Karpas-422 (cell line): ENCODE data around the gene PCMT1. TPM values are rescaled to one million over a fixed set of nuclear protein-coding genes. Genes with fewer than 3 reads are reported as not detected.

ENCODE experiments used
- DNase-seq: peaks from one replicate; pipeline ENCODE4 v3.0.0-alpha.2; 2015
- H2AFZ ChIP-seq: fragments of 200-600 bp; sonication (generic); 2 replicates; pipeline ENCODE4 v1.6.1; 2014; ENCODE audit warnings: antibody characterized with exemption, low read length, mixed read lengths
- H3K27ac ChIP-seq: fragments of 200-600 bp; sonication (generic); 2 replicates; pipeline ENCODE4 v1.5.1; 2014; ENCODE audit warnings: mild to moderate bottlenecking, low read length, moderate library complexity
- H3K27me3 ChIP-seq: fragments of 200-600 bp; sonication (generic); 2 replicates; pipeline ENCODE4 v1.6.1; 2014; ENCODE audit warnings: low read length, mixed read lengths
- H3K36me3 ChIP-seq: fragments of 200-600 bp; sonication (generic); 2 replicates; pipeline ENCODE4 v1.6.1; 2014; ENCODE audit warnings: low read length, mixed read lengths; ENCODE audit not compliant: insufficient read depth
- H3K4me1 ChIP-seq: fragments of 200-600 bp; sonication (generic); 2 replicates; pipeline ENCODE4 v1.6.1; 2014; ENCODE audit warnings: mild to moderate bottlenecking, low read length, mixed read lengths
- H3K4me2 ChIP-seq: fragments of 200-600 bp; sonication (generic); 2 replicates; pipeline ENCODE4 v1.6.1; 2014; ENCODE audit warnings: low read length, low read depth, mild to moderate bottlenecking; ENCODE audit not compliant: poor library complexity, severe bottlenecking
- H3K4me3 ChIP-seq: fragments of 200-600 bp; sonication (generic); 2 replicates; pipeline ENCODE4 v1.5.1; 2014; ENCODE audit warnings: mild to moderate bottlenecking, antibody characterized with exemption, low read length, mixed read lengths
- H3K79me2 ChIP-seq: fragments of 200-600 bp; sonication (generic); 2 replicates; pipeline ENCODE4 v1.6.1; 2014; ENCODE audit warnings: mild to moderate bottlenecking, low read length, mixed read lengths
- H3K9ac ChIP-seq: fragments of 200-600 bp; sonication (generic); 2 replicates; pipeline ENCODE4 v1.6.0; 2014; ENCODE audit warnings: low read length
- H3K9me2 ChIP-seq: fragments of 200-600 bp; sonication (generic), shearing (Covaris generic); replicated peaks from 2 replicates; pipeline ENCODE4 v1.6.0; 2014; ENCODE audit warnings: mild to moderate bottlenecking, low read length, moderate library complexity; ENCODE audit not compliant: insufficient read depth
- H3K9me3 ChIP-seq: fragments of 300-700, 200-600 bp; sonication (generic); 2 replicates; pipeline ENCODE4 v1.6.1; 2014; ENCODE audit warnings: low read length, mixed read lengths
- H4K20me1 ChIP-seq: fragments of 200-600 bp; sonication (generic); 2 replicates; pipeline ENCODE4 v1.6.1; 2014; ENCODE audit warnings: mild to moderate bottlenecking, antibody characterized with exemption, low read length, low read depth; ENCODE audit not compliant: insufficient read depth
- total RNA-seq: library from RNA; depleted of rRNA; stranded (reverse); fragments of >200 nt; shearing (Covaris generic); gene quantifications from 2 replicates; pipeline ENCODE4 v1.2.3, GENCODE V29; 2014; ENCODE audit warnings: low replicate concordance

Gene PCMT1
- total RNA-seq, 1 experiment from 2014 or later, result 79.1 TPM

DNA sequence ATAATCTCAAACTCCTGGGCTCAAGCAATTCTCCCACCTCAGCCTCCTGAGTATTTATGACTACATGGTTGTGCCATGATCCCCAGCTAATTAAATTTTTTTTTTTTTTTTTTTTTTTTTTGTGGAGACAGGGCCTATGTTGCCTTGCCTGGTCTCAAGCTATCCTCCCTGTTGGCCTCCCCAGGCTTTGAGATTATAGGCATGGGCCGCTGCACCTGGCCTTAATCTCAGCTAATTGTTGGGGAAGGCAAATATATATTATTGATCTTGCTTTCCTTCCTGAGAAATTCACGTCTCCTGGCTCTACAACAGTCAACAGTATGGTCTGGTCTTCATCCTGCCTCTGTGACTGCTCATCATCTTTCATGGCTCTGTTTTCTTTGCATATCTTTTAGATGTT lies 20.1 kb downstream of the PCMT1 start:
- no peak overlapping the region for H2AFZ ChIP-seq
- DNase-seq, result no peak
- no peak overlapping the region for H3K27ac ChIP-seq
- H3K4me2 ChIP-seq, result no peak overlapping the region
- no peaks in the 10 kb centered on the region for H3K9me2 ChIP-seq
- H3K36me3 ChIP-seq, result peaks cover 42% of the 10 kb centered on the region
- no peaks in the 10 kb centered on the region for H3K4me1 ChIP-seq
- H3K27me3 ChIP-seq, result no peaks in the 10 kb centered on the region
- no peak overlapping the region for H3K4me3 ChIP-seq
- 0 out of 2 replicates have a peak, but pooled peaks cover 6% of the 10 kb centered on the region for H4K20me1 ChIP-seq
- no peak overlapping the region for H3K9ac ChIP-seq
- H3K9me3 ChIP-seq, result no peaks in the 10 kb centered on the region
- H3K79me2 ChIP-seq, result peaks cover 65% of the 10 kb centered on the region

DNA sequence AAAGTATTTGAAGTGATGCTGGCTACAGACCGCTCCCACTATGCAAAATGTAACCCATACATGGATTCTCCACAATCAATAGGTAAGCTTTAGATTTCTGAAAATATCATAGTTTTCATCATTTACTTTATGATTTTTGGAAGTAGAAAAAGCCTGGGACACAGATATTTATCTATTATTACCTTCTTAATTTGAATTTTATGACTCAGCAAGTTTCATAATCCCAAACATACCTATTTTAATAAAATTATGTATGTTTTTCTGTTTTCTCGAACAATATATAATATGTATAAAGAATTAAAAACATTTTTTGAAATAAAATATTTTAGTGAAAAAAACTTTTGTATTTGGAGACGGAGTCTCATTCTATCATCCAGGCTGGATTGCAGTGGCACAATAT lies 21.6 kb downstream of the PCMT1 start:
- no peak overlapping the region for H3K4me2 ChIP-seq
- 0 out of 2 replicates have a peak, but pooled peaks cover 6% of the 10 kb centered on the region for H4K20me1 ChIP-seq
- H3K79me2 ChIP-seq, result peaks cover 59% of the 10 kb centered on the region
- peaks cover 44% of the 10 kb centered on the region for H3K36me3 ChIP-seq
- H3K9me2 ChIP-seq, result no peaks in the 10 kb centered on the region
- no peak overlapping the region for H3K9ac ChIP-seq
- no peak overlapping the region for H3K27ac ChIP-seq
- H3K4me3 ChIP-seq, result no peak overlapping the region
- no peak overlapping the region for H2AFZ ChIP-seq
- H3K27me3 ChIP-seq, result no peaks in the 10 kb centered on the region
- no peaks in the 10 kb centered on the region for H3K9me3 ChIP-seq
- no peak for DNase-seq
- no peaks in the 10 kb centered on the region for H3K4me1 ChIP-seq

DNA sequence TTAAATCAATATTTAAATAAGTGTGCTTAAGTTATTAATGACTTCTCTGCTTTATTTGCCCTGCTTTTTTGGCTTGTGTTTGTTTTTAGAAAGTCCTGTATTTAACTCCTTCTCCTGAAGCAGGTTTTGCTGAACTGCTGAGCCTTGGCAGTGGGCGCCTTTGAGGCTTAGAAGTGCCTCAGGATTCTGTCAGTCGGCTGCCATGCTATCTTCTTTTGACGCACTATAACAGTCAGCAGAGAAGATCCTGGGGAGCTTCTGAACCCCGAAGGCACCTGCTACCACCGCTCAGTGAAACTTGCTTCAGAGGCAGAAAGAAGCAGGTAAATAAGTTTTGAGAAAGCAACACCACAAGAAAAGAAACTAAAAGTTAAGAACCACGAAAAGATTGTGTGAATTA lies 22.4 kb downstream of the PCMT1 start:
- Histone ChIP-seq H2AFZ (no peak overlapping the region), H4K20me1 (0 out of 2 replicates have a peak, but pooled peaks cover 6% of the 10 kb centered on the region), H3K4me2 (no peak overlapping the region), H3K27ac (no peak overlapping the region), H3K79me2 (peaks cover 52% of the 10 kb centered on the region), H3K4me1 (no peaks in the 10 kb centered on the region), H3K4me3 (no peak overlapping the region), H3K36me3 (peaks cover 40% of the 10 kb centered on the region), H3K27me3 (no peaks in the 10 kb centered on the region), H3K9me3 (no peaks in the 10 kb centered on the region), H3K9ac (no peak overlapping the region), H3K9me2 (no peaks in the 10 kb centered on the region)
- DNase-seq, result no peak

DNA sequence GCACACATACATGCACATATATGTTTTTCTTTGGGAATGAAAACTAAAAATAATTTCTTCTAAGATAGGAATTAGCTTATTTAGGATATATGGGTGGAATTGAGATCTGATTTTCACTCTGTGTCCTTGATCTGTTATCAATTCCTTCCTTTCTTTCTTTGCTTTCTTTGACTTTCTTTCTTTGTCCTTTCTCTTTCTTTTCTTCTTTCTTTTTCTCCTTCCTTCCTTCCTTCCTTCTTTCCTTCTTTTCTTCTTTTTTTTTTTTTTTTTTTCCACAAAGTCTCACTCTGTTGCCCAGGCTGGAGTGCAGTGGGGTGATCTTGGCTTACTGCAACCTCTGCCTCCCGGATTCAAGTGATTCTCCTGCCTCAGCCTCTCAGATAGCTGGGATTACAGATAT lies 28.1 kb downstream of the PCMT1 start:
- peaks cover 41% of the 10 kb centered on the region for H3K79me2 ChIP-seq
- H3K27me3 ChIP-seq, result no peaks in the 10 kb centered on the region
- H3K4me2 ChIP-seq, result no peak overlapping the region
- H3K36me3 ChIP-seq, result peaks cover 30% of the 10 kb centered on the region; the same call in 1 of the 2 replicates
- H3K9me2 ChIP-seq, result no peaks in the 10 kb centered on the region
- no peaks in the 10 kb centered on the region for H4K20me1 ChIP-seq
- H3K9ac ChIP-seq, result no peak overlapping the region
- H3K4me1 ChIP-seq, result no peaks in the 10 kb centered on the region
- H2AFZ ChIP-seq, result no peak overlapping the region
- no peaks in the 10 kb centered on the region for H3K9me3 ChIP-seq
- DNase-seq, result no peak
- no peak overlapping the region for H3K4me3 ChIP-seq
- no peak overlapping the region for H3K27ac ChIP-seq

DNA sequence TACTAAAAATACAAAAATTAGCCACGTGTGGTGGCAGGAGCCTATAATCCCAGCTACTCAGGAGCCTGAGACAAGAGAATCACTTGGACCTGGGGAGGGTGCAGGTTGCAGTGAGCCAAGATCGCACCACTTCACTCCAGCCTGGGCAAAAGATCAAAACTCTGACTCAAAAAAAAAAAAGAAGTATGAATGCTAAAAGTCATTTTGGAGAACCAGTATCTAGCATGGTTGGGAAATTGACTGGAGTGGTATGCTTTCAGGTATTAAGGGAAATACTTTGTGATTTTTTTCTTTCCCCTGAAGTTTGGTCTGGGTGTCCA lies 30.1 kb downstream of the PCMT1 start:
- no peak overlapping the region for H3K4me3 ChIP-seq
- H3K9me3 ChIP-seq, result no peaks in the 10 kb centered on the region
- peaks cover 40% of the 10 kb centered on the region for H3K36me3 ChIP-seq
- H3K9ac ChIP-seq, result no peak overlapping the region
- peaks cover 53% of the 10 kb centered on the region for H3K79me2 ChIP-seq
- no peak overlapping the region for H2AFZ ChIP-seq
- no peak overlapping the region for H3K27ac ChIP-seq
- no peaks in the 10 kb centered on the region for H3K27me3 ChIP-seq
- H3K4me2 ChIP-seq, result no peak overlapping the region
- DNase-seq, result no peak
- no peaks in the 10 kb centered on the region for H4K20me1 ChIP-seq
- H3K9me2 ChIP-seq, result no peaks in the 10 kb centered on the region
- no peaks in the 10 kb centered on the region for H3K4me1 ChIP-seq

DNA sequence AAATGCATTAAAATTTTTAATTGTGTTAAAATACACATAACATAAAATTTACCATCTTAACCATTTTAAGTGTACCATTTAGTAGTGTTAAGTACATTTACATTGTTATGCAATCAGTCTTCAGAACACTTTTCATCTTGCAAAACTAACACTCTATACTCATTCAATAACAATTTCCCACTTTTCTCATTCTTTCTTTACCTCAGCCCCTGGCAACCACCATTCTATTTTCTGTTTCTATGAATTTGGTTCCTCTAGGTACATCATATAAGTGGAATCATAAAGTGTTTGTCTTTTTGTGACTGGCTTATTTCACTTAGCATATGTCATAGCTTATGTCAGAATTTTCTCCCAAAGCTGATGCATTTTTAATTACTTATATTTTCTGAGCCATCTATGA lies 32.2 kb downstream of the PCMT1 start:
- H4K20me1 ChIP-seq, result no peaks in the 10 kb centered on the region
- H3K79me2 ChIP-seq, result peaks cover 49% of the 10 kb centered on the region
- no peaks in the 10 kb centered on the region for H3K9me3 ChIP-seq

DNA sequence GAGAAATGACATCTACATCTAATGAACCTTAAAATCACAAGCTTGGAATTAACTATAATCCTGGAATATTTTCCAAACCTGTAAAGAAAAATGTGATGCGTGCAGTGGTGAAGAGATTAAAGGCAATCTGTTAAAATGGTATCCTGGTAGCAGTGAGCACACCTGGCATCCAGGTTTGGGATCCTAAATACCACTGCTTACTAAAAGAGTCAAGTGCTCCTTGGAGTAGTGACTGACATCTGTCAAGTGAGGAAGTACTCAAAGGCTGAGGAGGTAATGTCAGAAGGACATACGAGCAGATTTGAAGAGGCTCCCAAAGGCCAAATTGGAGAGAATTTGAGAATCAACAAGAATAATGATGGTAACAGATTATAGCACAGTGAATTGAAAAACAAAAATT lies 32.8 kb downstream of the PCMT1 start:
- Histone ChIP-seq H3K4me1 (no peaks in the 10 kb centered on the region), H3K36me3 (peaks cover 30% of the 10 kb centered on the region), H4K20me1 (no peaks in the 10 kb centered on the region), H3K27me3 (no peaks in the 10 kb centered on the region), H3K4me2 (no peak overlapping the region), H2AFZ (no peak overlapping the region), H3K27ac (no peak overlapping the region), H3K9ac (no peak overlapping the region), H3K79me2 (peaks cover 44% of the 10 kb centered on the region), H3K9me2 (no peaks in the 10 kb centered on the region), H3K4me3 (no peak overlapping the region), H3K9me3 (no peaks in the 10 kb centered on the region)
- DNase-seq, result no peak

More for the DNA sequence above, 32.2 kb downstream of the PCMT1 start:
- Histone ChIP-seq H3K9ac (no peak overlapping the region), H3K9me2 (no peaks in the 10 kb centered on the region), H3K27me3 (no peaks in the 10 kb centered on the region), H3K36me3 (peaks cover 35% of the 10 kb centered on the region), H3K4me2 (no peak overlapping the region), H3K27ac (no peak overlapping the region), H2AFZ (no peak overlapping the region), H3K4me1 (no peaks in the 10 kb centered on the region), H3K4me3 (no peak overlapping the region)
- no peak for DNase-seq

DNA sequence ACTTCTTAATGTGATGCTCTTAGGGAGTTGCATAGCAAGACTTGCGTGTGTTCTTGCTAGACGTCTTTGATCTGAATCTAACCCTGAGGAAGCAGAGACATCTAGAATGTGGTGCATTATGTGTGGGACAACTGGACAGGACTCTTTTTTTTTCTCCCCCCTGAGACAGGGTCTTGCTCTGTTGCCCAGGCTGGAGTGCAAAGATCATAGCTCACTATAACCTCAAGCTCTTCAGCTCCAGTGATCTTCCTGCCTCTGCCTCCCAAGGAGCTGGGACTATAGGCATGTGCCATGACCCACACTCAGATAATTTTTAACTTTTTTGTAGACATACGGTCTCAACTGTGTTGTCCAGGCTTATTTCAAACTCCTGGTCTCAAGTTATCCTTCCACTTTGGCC lies 34.0 kb downstream of the PCMT1 start:
- Histone ChIP-seq H3K27ac (no peak overlapping the region), H2AFZ (no peak overlapping the region), H3K9me2 (no peaks in the 10 kb centered on the region), H3K9ac (no peak overlapping the region), H3K79me2 (peaks cover 46% of the 10 kb centered on the region), H3K27me3 (no peaks in the 10 kb centered on the region), H3K36me3 (peaks cover 29% of the 10 kb centered on the region), H3K9me3 (no peaks in the 10 kb centered on the region), H3K4me3 (no peak overlapping the region), H3K4me1 (no peaks in the 10 kb centered on the region), H3K4me2 (no peak overlapping the region), H4K20me1 (no peaks in the 10 kb centered on the region)
- DNase-seq, result no peak

DNA sequence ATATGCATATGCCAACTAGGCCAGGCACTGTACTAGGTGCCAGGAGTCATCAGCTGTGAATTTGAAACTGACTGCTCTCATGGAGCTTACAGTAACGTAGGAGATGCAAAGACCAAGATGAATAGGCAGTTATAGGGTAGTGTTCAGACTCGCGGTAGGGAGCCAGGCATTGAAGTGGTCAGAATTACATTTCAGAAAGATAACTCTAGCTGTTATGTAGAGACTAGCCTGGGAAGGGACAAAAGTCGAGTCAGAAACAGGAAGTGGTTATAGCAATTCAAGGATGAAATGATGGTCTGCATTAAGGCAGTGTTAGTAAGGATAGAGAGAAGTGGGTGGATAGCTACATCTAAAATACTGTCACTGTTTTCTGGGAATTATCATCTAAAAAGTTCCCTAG lies 56.6 kb downstream of the PCMT1 start:
- no peaks in the 10 kb centered on the region for H3K9me2 ChIP-seq
- H3K27me3 ChIP-seq, result no peaks in the 10 kb centered on the region
- H3K9me3 ChIP-seq, result no peaks in the 10 kb centered on the region
- no peak overlapping the region for H2AFZ ChIP-seq
- no peak overlapping the region for H3K9ac ChIP-seq
- H3K27ac ChIP-seq, result no peak overlapping the region
- no peaks in the 10 kb centered on the region for H4K20me1 ChIP-seq
- no peak for DNase-seq
- H3K4me2 ChIP-seq, result no peak overlapping the region
- H3K79me2 ChIP-seq, result 0 out of 2 replicates have a peak, but pooled peaks cover 2% of the 10 kb centered on the region
- no peak overlapping the region for H3K4me3 ChIP-seq
- H3K36me3 ChIP-seq, result peaks cover 15% of the 10 kb centered on the region
- H3K4me1 ChIP-seq, result no peaks in the 10 kb centered on the region
